Fibroblast of the aortic adventitia (primary cell): ENCODE results near the gene TMEM63B. TPM values are rescaled to one million over a fixed set of nuclear protein-coding genes. Genes with fewer than 3 reads are reported as not detected.
A peak's percentile ranks its signal among the peaks of the same experiment; 100 is the strongest.

ENCODE experiments used
- DNase-seq: peaks from one replicate; pipeline ENCODE4 v3.0.0-alpha.2; 2010; ENCODE audit warnings: low read depth
- H3K4me3 ChIP-seq: 2 replicates; pipeline ENCODE4 v1.5.1; 2011; ENCODE audit warnings: low read depth, mild to moderate bottlenecking, control low read depth, low read length, moderate library complexity
- total RNA-seq: library from RNA; depleted of rRNA; stranded (reverse); fragments of >200 nt; gene quantifications from 2 replicates; pipeline ENCODE4 v1.2.3, GENCODE V29; 2012; ENCODE audit warnings: low replicate concordance
- TF ChIP-seq, protein P1 (sequence below): IDR thresholded peaks from 2 replicates; pipeline ENCODE4 v1.5.1; 2011; ENCODE audit warnings: mild to moderate bottlenecking, low read length, control low read depth, inconsistent platforms; ENCODE audit not compliant: insufficient read depth

The TMEM63B gene
- total RNA-seq, 1 donor = 20.7 TPM

DNA sequence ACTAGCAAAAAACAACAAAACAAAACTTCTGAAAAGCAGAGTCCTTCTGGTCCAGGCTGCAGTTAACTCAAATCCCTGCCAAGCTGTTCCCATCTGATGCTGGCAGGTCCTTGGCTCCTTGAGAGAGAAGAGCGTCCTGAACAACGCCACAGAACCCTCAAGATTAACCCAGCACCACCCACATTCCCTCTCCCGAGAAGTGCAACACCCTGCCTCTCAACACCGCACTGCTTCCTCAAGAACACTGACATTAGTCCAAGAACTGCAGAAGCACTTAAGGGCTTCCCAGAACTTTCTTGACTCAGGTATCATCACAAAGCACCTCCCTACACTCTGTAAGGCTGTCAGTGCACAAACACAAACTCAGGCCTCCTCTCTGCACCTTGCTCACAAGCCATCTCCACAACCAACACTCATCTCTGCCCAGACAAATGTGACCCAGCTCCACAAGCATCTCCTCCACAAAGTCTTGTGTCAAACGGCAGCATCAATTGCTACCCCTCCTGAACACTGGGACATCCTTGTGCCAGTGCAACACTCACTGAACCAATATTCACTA, 7.6 kb upstream of the TMEM63B start:
- TF ChIP-seq, protein P1, sequence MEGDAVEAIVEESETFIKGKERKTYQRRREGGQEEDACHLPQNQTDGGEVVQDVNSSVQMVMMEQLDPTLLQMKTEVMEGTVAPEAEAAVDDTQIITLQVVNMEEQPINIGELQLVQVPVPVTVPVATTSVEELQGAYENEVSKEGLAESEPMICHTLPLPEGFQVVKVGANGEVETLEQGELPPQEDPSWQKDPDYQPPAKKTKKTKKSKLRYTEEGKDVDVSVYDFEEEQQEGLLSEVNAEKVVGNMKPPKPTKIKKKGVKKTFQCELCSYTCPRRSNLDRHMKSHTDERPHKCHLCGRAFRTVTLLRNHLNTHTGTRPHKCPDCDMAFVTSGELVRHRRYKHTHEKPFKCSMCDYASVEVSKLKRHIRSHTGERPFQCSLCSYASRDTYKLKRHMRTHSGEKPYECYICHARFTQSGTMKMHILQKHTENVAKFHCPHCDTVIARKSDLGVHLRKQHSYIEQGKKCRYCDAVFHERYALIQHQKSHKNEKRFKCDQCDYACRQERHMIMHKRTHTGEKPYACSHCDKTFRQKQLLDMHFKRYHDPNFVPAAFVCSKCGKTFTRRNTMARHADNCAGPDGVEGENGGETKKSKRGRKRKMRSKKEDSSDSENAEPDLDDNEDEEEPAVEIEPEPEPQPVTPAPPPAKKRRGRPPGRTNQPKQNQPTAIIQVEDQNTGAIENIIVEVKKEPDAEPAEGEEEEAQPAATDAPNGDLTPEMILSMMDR = no peak
- no peak overlapping the region for H3K4me3 ChIP-seq
- DNase-seq = peak; percentile 59

DNA sequence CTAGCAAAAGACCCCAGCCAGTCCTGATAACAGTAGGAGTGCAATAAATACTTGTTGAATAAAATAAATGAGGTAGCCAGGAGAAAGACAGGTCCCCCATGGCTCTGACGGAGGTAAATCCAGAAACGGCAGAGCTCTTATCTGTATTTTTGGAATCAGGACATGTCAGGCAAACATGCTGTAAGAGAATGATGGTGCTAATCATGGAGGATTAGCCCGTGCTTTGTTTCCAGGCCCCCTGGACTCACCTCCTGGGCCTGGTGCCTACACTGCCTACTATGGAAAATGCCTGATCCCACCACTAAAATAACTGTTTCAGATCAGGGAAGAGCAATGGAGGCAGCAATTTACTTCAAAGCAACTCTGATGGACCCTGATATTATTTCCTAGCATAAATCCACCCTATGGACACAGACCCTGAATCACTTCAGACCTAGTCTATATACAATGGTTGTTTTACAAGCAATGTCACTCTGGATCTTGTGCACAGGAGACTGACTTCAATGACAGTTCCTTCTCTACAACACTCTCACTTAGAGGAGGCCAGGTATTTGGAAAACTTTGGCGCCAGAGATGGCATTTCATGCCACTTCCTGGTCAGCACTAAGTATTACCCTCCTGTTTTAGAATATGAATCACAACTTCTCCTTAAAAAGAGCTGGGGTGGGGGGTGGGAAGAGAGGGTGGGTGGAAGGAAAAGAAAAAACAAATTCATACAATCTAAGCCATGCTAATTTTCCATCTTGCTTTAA, 6.5 kb upstream of the TMEM63B start:
- TF ChIP-seq, protein P1 = no peak
- no peak overlapping the region for H3K4me3 ChIP-seq

DNA sequence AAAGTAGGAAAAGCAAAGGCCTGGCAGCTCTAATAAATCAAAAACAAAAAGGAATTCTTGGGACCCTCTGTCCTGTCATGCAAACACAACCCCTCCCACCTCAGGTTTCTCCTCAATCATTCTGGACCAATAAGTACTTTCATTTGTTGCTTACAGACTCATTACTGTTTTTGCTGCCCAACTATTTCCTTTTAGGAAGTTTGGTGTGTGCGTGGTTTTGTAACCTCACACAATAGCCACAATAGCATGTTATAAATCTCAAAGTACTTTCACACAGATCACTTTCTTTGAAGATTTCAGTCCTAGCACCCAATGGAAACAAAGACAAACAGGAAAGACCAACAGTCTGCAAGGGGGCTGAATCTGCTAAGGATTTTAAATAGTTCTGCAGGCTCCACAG, 4.6 kb upstream of the TMEM63B start:
- TF ChIP-seq, protein P1 = no peak
- no peak overlapping the region for H3K4me3 ChIP-seq
- peak; percentile 52 for DNase-seq

More for the DNA sequence above, 6.5 kb upstream of the TMEM63B start:
- no peak for DNase-seq

DNA sequence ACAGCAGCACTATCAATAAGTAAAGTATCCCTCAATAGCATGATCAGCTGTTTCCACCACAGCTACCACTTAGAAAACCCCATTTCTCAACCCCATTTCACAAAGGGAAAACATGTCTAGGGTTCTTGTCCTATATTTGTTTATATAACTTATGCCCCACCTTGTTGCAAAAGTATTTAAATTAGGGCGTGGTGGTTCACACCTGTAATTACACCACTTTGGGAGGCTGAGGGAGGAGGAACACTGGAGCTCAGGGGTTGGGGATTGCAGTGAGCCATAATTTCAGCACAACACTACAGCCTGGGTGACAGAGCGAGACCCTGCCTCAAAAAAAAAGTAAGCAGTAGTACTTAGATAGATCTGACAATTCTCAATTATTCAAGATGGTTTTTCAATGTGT, 3.8 kb upstream of the TMEM63B start:
- no peak for DNase-seq
- H3K4me3 ChIP-seq = no peak overlapping the region
- TF ChIP-seq, protein P1 = no peak

DNA sequence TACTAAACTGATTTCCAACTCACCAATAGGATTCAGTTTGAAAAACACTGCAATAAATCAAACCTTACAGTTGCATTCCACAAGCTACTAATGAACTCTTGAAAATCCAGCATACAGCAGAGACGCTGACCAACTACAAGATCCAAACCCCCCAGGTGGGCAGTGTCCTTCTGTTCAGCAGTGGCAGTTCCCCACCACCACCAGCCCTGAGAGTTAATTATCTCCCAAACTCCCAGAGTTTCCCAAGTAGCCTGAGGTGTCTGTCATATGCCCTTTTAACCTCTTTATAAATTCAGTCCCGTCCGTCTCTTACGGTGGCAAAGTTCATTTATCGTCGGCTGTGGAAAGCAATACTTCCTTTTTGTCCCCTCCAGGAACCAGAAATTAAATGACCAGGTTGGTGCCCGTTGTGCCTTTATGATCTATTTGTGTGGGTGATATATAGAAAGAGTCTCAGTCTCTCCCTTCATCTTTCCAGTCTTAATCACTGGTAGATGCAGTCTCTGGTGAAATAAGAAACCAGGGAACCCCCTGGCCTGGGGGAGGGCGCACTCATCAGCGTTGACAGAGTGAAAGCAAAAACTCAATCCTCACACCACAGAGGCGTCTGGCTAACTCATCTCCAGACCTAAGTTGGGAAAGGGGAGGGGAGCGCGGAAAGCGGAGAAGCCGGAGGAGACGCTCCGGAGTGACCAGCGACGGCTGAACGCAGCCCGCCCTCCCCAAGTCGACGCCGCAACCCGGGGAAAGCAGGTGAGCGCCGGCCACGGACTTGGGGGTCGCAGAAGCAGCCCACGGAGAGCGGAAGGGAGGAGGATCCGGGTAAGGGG, 819 bp upstream of the TMEM63B start:
- TF ChIP-seq, protein P1 = no peak
- H3K4me3 ChIP-seq = peak overlapping the region; percentile 82
- peak; percentile 67 for DNase-seq

DNA sequence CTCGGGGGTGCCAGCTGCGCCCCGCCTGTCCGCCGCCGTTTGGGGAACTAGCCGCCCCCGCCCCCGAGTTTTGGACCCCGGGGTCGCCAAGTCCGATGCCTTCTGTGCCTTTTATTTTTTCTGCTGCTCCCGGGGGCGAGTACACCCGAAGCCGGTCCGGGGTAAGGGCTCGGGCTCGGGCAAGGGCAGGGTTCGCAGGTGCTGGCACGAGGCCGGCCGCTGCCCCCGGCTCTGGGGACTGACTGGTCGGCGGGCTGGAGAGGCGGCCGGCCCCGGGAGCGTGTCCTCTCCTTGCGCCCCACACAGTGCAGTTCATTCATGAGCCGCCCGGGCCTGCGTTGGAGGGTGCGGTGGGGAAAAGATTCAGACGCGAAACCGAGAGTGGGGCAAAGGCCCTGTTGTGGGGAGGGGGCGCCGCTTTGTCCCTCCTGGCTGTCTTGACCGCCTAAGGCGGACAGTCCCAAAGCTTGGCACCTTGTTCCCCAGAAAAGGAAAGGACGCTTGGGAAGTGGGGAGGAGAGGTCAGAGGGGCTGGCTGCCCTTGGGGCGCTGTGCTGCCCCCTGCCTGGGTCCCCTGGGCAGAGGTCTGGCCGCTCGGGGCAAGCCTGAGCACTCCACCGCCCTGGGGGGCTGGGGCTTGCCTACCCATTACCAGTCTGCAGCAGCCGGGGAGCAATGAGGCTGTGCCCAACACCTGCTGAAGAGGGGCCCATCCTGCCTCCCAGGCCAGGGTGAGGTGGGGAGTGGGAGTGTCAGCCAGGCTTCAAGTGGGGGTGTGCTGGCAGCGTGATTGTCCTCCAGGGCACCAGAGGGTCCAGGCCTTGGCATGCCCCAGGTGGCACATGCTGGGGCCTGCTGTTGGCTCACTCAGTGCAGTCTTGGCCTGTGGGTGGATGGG, 915 bp downstream of the TMEM63B start:
- TF ChIP-seq, protein P1 = peak; percentile 23
- DNase-seq = no peak
- H3K4me3 ChIP-seq = peak overlapping the region; percentile 85
